Colonic mucosa (tissue), 4 donors: ENCODE data around the gene ELMO3. TPM values are rescaled to one million over a fixed set of nuclear protein-coding genes. Genes with fewer than 3 reads are reported as not detected.

Experiments
- DNase-seq: peaks from one replicate; pipeline ENCODE4 v3.0.0-alpha.2; 2020
- H3K27ac ChIP-seq: fragments of 200-600 bp; one replicate; pipeline ENCODE4 v1.8.0; 2021
- H3K27me3 ChIP-seq: fragments of 200-600 bp; one replicate; pipeline ENCODE4 v1.8.0; 2021
- H3K36me3 ChIP-seq: fragments of 200-600 bp; one replicate; pipeline ENCODE4 v1.8.0; 2021
- H3K4me1 ChIP-seq: fragments of 200-600 bp; one replicate; pipeline ENCODE4 v1.8.0; 2021; ENCODE audit warnings: mild to moderate bottlenecking
- H3K4me3 ChIP-seq: fragments of 200-600 bp; one replicate; pipeline ENCODE4 v1.8.0; 2021
- H3K9ac ChIP-seq, 2 donors: one replicate each; pipeline ENCODE4 v1.7.0; 2013; ENCODE audit warnings: control low read depth in 2 of 2, low read depth in 2 of 2, low read length in 2 of 2
- H3K9me3 ChIP-seq: fragments of 200-600 bp; one replicate; pipeline ENCODE4 v1.8.0; 2021
- intact Hi-C: fragments of 100-400 bp; cut with DNase I; formaldehyde crosslinking; loops from one replicate; pipeline ENCODE4 v1.14.1; 2022
- microRNA-seq: library from miRNA; unstranded; fragments of <30 nt; microRNA quantifications from one replicate; pipeline ENCODE4, GENCODE V29; 2019
- total RNA-seq, 2 donors: library from RNA; stranded (reverse); fragmentation: NEBNext Ultra II Directional in 1 of 2; extraction: Animal tissue kit (Norgen Biotek cat#: 25700) in 1 of 2; gene quantifications; one replicate each; pipeline ENCODE4 v1.2.1, GENCODE V29; 2021
- TF ChIP-seq, protein P1 (sequence below): fragments of 200-600 bp; IDR thresholded peaks from one replicate; pipeline ENCODE4 v1.8.0; 2022; ENCODE audit warnings: antibody characterized with exemption, mild to moderate bottlenecking
- donor health status: healthy.
- donor health status: DM: no; HTN: no; CAD: no.
- donor health status: DM: no; HTN: no; CAD: no.

The ELMO3 gene
- total RNA-seq, 2 donors from 2014 or later = 60.7 to 75.6 TPM

DNA sequence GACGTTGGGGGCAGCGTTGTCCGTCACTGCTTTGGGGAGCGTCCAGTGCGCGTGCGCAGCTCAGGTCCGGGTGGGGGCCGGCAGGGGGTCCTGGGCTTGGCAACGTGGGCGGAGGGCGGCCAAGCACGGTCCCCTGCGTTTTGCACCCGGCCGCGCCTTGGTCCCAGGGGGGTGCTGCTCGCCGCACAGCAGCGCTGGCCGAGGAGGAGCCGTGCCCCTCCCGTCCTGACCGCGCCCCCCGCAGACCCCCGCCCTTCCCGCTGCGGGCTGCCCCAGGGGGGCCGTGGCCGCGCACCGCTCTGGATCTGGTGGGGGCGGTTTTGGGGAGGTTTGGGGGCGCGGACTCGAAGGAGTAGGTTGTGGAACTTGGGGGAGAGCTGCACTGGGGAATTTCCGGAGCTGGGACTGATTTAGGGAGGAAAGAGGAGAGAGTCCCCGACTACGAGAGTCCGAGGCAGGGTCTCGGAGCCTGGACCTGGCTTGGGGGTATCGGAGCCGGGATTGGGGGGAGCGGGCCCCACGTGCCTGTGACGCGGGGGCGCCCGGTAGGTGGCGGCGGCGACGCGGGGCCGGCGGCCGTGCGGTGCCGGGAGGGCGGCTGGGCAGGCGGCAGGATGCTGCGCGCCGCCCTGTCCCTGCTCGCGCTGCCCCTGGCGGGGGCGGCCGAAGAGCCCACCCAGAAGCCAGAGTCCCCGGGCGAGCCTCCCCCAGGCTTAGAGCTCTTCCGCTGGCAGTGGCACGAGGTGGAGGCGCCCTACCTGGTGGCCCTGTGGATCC, 49.7 kb downstream of the ELMO3 start, which contains the start of gene SLC9A5:
Gene SLC9A5 (plus strand): TSS at position 579 of the 777 bp plus-strand sequence. CDS start 36 bp downstream, at position 615.
- intact Hi-C loops = no loop called here
- peak within 1 kb of the TSS; percentile 46 for H3K4me3 ChIP-seq
- no peaks in the 10 kb centered on the region for H3K9me3 ChIP-seq
- H3K36me3 ChIP-seq = no peaks in the 10 kb centered on the region
- DNase-seq = no peak
- no peak within 1 kb of the TSS for H3K27ac ChIP-seq
- TF ChIP-seq, protein P1, sequence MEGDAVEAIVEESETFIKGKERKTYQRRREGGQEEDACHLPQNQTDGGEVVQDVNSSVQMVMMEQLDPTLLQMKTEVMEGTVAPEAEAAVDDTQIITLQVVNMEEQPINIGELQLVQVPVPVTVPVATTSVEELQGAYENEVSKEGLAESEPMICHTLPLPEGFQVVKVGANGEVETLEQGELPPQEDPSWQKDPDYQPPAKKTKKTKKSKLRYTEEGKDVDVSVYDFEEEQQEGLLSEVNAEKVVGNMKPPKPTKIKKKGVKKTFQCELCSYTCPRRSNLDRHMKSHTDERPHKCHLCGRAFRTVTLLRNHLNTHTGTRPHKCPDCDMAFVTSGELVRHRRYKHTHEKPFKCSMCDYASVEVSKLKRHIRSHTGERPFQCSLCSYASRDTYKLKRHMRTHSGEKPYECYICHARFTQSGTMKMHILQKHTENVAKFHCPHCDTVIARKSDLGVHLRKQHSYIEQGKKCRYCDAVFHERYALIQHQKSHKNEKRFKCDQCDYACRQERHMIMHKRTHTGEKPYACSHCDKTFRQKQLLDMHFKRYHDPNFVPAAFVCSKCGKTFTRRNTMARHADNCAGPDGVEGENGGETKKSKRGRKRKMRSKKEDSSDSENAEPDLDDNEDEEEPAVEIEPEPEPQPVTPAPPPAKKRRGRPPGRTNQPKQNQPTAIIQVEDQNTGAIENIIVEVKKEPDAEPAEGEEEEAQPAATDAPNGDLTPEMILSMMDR = no peak
- H3K9ac ChIP-seq = peak within 1 kb of the TSS; percentile 62 to 93
- peaks cover 9% of the 10 kb centered on the region for H3K4me1 ChIP-seq
- H3K27me3 ChIP-seq = no peaks in the 10 kb centered on the region

DNA sequence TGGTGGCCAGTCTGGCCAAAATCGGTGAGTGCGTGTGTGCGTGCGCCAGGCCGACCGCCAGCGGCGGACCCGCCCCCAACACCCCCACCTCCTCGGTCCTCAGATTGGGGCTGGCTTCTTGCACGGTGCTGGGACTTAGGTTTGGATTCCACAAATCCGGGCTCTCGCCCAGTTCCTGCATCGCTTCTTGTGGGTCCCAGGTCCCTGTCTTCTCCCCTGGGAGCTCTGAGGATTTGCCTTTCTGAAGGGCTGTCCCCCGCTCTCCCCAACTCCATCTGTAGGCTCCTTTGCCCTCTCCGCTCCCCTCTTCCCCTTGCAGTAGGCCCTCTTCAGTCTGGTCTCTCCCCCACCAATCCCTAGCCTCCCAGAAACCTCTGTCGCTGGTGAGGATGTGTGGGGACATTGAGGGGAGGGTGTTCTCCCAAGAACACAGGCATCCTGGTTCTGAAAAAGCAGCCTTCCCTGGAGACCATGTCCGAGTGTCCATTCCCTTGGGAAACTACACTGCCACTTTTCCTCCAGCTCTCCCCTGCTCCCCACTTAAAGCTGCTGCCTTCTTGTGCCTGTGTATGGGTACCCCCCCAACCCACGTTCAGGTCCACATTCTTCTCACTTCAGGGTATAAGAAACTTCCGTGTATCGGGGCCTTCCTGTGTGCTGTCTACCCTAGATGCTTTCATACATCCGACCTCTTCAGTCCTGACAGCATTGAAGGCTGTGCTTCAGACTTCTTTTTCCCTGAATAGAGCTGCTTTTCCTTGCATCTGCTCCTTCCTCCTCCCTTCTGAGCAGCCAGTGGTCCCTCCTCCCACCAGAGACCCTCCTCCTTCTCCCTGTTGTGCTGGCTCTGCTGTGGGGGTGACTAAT, 50.5 kb downstream of the ELMO3 start:
- Histone ChIP-seq H3K36me3 (no peaks in the 10 kb centered on the region), H3K9ac (peak overlapping the region in 1 of 2 donors; percentile 8), H3K9me3 (no peaks in the 10 kb centered on the region), H3K27me3 (no peaks in the 10 kb centered on the region), H3K4me3 (peak overlapping the region; percentile 46), H3K27ac (no peak overlapping the region), H3K4me1 (peaks cover 9% of the 10 kb centered on the region)
- TF ChIP-seq, protein P1 = no peak
- no peak for DNase-seq
- intact Hi-C loops = no loop called here

DNA sequence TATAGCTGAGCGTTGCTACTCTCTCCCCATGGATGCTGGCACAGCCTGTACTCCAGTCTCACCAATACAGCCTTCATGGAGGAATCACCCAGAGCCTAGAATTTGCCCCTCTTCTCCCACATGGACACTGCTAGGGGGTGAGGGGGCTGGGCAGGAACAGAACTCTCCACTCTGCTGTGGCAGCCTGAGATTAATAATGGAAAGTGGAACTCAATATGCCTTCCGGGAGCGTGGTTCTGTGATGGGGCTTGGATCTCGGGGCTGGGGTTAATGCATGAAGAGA, 51.1 kb downstream of the ELMO3 start:
- TF ChIP-seq, protein P1 = no peak
- Histone ChIP-seq H3K4me1 (peaks cover 9% of the 10 kb centered on the region), H3K9ac (no peak overlapping the region), H3K9me3 (no peaks in the 10 kb centered on the region), H3K36me3 (no peaks in the 10 kb centered on the region), H3K4me3 (no peak overlapping the region), H3K27me3 (no peaks in the 10 kb centered on the region), H3K27ac (no peak overlapping the region)
- DNase-seq = no peak
- intact Hi-C loops = no loop called here

DNA sequence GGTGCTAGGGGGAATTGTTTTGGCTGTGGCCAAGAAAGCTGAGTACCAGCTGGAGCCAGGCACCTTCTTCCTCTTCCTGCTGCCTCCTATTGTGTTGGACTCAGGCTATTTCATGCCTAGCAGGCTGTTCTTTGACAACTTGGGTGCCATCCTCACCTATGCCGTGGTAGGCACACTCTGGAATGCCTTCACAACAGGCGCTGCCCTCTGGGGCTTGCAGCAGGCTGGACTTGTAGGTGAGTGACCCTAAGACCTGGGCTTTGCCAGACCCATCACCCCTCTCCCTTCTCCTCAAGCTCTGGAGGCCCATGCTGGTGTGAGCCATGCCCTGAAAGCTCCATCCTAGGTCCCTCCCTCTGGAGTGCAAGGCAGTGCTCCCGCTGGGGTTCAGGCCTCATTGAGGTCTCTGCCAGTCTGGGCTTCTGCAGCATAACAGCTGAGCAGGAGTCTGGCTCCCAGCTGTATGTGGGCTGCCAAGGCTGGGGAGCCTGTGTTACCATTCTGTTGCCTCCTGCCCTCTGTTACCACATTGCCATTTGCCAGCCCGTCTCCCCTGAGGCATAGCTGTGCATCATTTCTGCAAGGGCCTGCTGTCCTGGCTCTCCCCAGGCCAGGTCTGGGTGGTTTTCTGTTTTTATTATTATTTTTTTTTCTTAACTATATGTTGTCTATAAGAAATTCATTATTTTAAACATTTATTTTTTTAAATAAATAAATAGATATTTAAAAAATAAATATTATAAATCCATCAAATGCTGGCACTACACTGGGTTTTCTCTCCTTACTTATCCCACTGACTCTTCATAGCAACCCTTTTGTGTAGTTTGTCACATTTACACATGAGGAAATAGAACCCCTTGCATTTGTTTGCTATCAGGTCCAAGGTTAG, 53.9 kb downstream of the ELMO3 start:
- Histone ChIP-seq H3K9ac (no peak overlapping the region), H3K36me3 (no peaks in the 10 kb centered on the region), H3K4me1 (peaks cover 7% of the 10 kb centered on the region), H3K9me3 (no peaks in the 10 kb centered on the region), H3K27me3 (no peaks in the 10 kb centered on the region), H3K27ac (no peak overlapping the region), H3K4me3 (no peak overlapping the region)
- DNase-seq = no peak
- intact Hi-C loops = no loop called here
- TF ChIP-seq, protein P1 = no peak

Small RNA genes within 50 kb of the gene (microRNA-seq; reads per million reads assigned to microRNA genes)
- gene MIR328 = 210 reads per million, percentile 61 among the genes with 10 or more reads in this experiment

Other genes starting within 250 kb of the ELMO3 start
- 100 to 1,000 TPM; 136 to 169 TPM for gene CES3, start 237.9 kb upstream of the ELMO3 start, total RNA-seq
- 1 to 10 TPM; 5.9 to 7.8 TPM for gene CES4A, start 210.5 kb upstream of the ELMO3 start, total RNA-seq
- 10 to 100 TPM; 41.5 TPM for gene CBFB, start 170.0 kb upstream of the ELMO3 start, total RNA-seq
- 10 to 100 TPM in 1 of 2 donors, 1 to 10 TPM in 1; 10.0 to 14.0 TPM for gene PHAF1, start 89.2 kb upstream of the ELMO3 start, total RNA-seq
- 1 to 10 TPM; 4.4 to 4.9 TPM for gene B3GNT9, start 48.1 kb upstream of the ELMO3 start, total RNA-seq
- gene TRADD, start 39.2 kb upstream of the ELMO3 start, total RNA-seq = 10 to 100 TPM; 27.5 to 37.1 TPM
- 10 to 100 TPM; 12.0 to 27.1 TPM for gene FBXL8, start 39.2 kb upstream of the ELMO3 start, total RNA-seq
- gene HSF4, start 34.4 kb upstream of the ELMO3 start, total RNA-seq = 10 to 100 TPM; 23.6 TPM
- gene NOL3, start 28.6 kb upstream of the ELMO3 start, total RNA-seq = 10 to 100 TPM; 26.2 to 31.0 TPM
- 10 to 100 TPM; 24.0 to 43.0 TPM for gene MATCAP1, start 15.2 kb upstream of the ELMO3 start, total RNA-seq
- 1 to 10 TPM; 2.3 to 4.6 TPM for gene EXOC3L1, start 9.0 kb upstream of the ELMO3 start, total RNA-seq
- 10 to 100 TPM; 53.3 to 89.0 TPM for gene E2F4, start 7.0 kb upstream of the ELMO3 start, total RNA-seq
- 10 to 100 TPM; 42.8 to 69.0 TPM for gene TMEM208, start 28.0 kb downstream of the ELMO3 start, total RNA-seq
- 10 to 100 TPM; 21.6 to 47.2 TPM for gene FHOD1, start 48.4 kb downstream of the ELMO3 start, total RNA-seq
- gene SLC9A5, start 49.8 kb downstream of the ELMO3 start, total RNA-seq = 1 to 10 TPM in 1 of 2 donors, under 1 TPM in 1; 0.48 to 2.1 TPM
- 10 to 100 TPM; 13.1 to 14.7 TPM for gene PLEKHG4, start 80.4 kb downstream of the ELMO3 start, total RNA-seq
- gene KCTD19, start 127.6 kb downstream of the ELMO3 start, total RNA-seq = under 1 TPM in 1 of 2 donors, not detected in 1; 0.24 TPM
- 1 to 10 TPM in 1 of 2 donors, not detected in 1; 1.1 TPM for gene LRRC36, start 127.7 kb downstream of the ELMO3 start, total RNA-seq
- gene TPPP3, start 194.4 kb downstream of the ELMO3 start, total RNA-seq = 10 to 100 TPM in 1 of 2 donors, 1 to 10 TPM in 1; 3.7 to 12.3 TPM
- 1 to 10 TPM; 7.9 to 8.7 TPM for gene ZDHHC1, start 217.3 kb downstream of the ELMO3 start, total RNA-seq
- 100 to 1,000 TPM; 348 to 378 TPM for gene HSD11B2, start 232.0 kb downstream of the ELMO3 start, total RNA-seq